ENCODE results near the gene SH3BP4.
"Not testable (repeated sequence)": the region's sequence is repeated elsewhere in the genome, so short reads cannot be mapped to it uniquely, and the experiment has no call there.

The SH3BP4 gene

GRCh38 chr2:235043762-235044500 is 92.1 kb downstream of the SH3BP4 start:
- DNase-seq: no peak

GRCh38 chr2:235044501-235045271 is 92.9 kb downstream of the SH3BP4 start:
- no peak for DNase-seq

- DNase-seq: peak; percentile 16
These were observed 93.6 kb downstream of the SH3BP4 start for GRCh38 chr2:235045336-235045972.

- DNase-seq: no peak
These were observed 94.1 kb downstream of the SH3BP4 start for GRCh38 chr2:235045973-235046343.

- DNase-seq: no peak
These were observed 94.8 kb downstream of the SH3BP4 start for GRCh38 chr2:235046589-235046988.

- DNase-seq: no peak
These were observed 95.6 kb downstream of the SH3BP4 start for GRCh38 chr2:235047171-235048160.

- no peak for DNase-seq
These were observed 96.7 kb downstream of the SH3BP4 start for GRCh38 chr2:235048549-235048948.

GRCh38 chr2:235049069-235049468 is 97.3 kb downstream of the SH3BP4 start:
- no peak for DNase-seq

- no peak for DNase-seq
These were observed 97.9 kb downstream of the SH3BP4 start for GRCh38 chr2:235049719-235050118.

- DNase-seq: no peak
These were observed 99.1 kb downstream of the SH3BP4 start for GRCh38 chr2:235050980-235051351.

GRCh38 chr2:235051436-235052260 is 99.8 kb downstream of the SH3BP4 start:
- no peak for DNase-seq

GRCh38 chr2:235052514-235053354 is 100.9 kb downstream of the SH3BP4 start:
- DNase-seq: no peak

- no peak for DNase-seq
These were observed 101.8 kb downstream of the SH3BP4 start for GRCh38 chr2:235053651-235054050.

GRCh38 chr2:235054475-235054874 is 102.7 kb downstream of the SH3BP4 start:
- DNase-seq: no peak

- DNase-seq: no peak
These were observed 103.1 kb downstream of the SH3BP4 start for GRCh38 chr2:235054919-235055318.

- no peak for DNase-seq
These were observed 104.2 kb downstream of the SH3BP4 start for GRCh38 chr2:235055891-235056516.

GRCh38 chr2:235056768-235057167 is 105.0 kb downstream of the SH3BP4 start:
- DNase-seq: no peak

GRCh38 chr2:235057616-235058015 is 105.8 kb downstream of the SH3BP4 start:
- not testable (repeated sequence) for DNase-seq

- DNase-seq: no peak
These were observed 107.3 kb downstream of the SH3BP4 start for GRCh38 chr2:235059161-235059560.

GRCh38 chr2:235061656-235062055 is 109.8 kb downstream of the SH3BP4 start:
- no peak for DNase-seq

Measured in activated CD4-positive, alpha-beta T cell treated with anti-CD3 and anti-CD28 coated beads, Interleukin-10, Interleukin-2, amounts not matched to agents 100 ng/mL and 50 ng/mL, durations not matched to agents 16 hours and 8 hours (primary cell).